Fibroblast of the aortic adventitia (primary cell): Measurements from ENCODE around the gene CSNK1E. TPM values are rescaled to one million over a fixed set of nuclear protein-coding genes. Genes with fewer than 3 reads are reported as not detected.

Source experiments
- DNase-seq: peaks from one replicate; pipeline ENCODE4 v3.0.0-alpha.2; 2010; ENCODE audit warnings: low read depth
- H3K4me3 ChIP-seq: 2 replicates; pipeline ENCODE4 v1.5.1; 2011; ENCODE audit warnings: low read depth, mild to moderate bottlenecking, control low read depth, low read length, moderate library complexity
- total RNA-seq: library from RNA; depleted of rRNA; stranded (reverse); fragments of >200 nt; gene quantifications from 2 replicates; pipeline ENCODE4 v1.2.3, GENCODE V29; 2012; ENCODE audit warnings: low replicate concordance
- TF ChIP-seq, protein P1 (sequence below): IDR thresholded peaks from 2 replicates; pipeline ENCODE4 v1.5.1; 2011; ENCODE audit warnings: mild to moderate bottlenecking, low read length, control low read depth, inconsistent platforms; ENCODE audit not compliant: insufficient read depth

Gene CSNK1E
- total RNA-seq, 1 donor, result 94.7 TPM

- no peak for DNase-seq
- H3K4me3 ChIP-seq, result no peak overlapping the region
- TF ChIP-seq, protein P1, sequence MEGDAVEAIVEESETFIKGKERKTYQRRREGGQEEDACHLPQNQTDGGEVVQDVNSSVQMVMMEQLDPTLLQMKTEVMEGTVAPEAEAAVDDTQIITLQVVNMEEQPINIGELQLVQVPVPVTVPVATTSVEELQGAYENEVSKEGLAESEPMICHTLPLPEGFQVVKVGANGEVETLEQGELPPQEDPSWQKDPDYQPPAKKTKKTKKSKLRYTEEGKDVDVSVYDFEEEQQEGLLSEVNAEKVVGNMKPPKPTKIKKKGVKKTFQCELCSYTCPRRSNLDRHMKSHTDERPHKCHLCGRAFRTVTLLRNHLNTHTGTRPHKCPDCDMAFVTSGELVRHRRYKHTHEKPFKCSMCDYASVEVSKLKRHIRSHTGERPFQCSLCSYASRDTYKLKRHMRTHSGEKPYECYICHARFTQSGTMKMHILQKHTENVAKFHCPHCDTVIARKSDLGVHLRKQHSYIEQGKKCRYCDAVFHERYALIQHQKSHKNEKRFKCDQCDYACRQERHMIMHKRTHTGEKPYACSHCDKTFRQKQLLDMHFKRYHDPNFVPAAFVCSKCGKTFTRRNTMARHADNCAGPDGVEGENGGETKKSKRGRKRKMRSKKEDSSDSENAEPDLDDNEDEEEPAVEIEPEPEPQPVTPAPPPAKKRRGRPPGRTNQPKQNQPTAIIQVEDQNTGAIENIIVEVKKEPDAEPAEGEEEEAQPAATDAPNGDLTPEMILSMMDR, result no peak
Measured at GRCh38 chr22:38249803-38250642, 67.2 kb downstream of the CSNK1E start.

DNA sequence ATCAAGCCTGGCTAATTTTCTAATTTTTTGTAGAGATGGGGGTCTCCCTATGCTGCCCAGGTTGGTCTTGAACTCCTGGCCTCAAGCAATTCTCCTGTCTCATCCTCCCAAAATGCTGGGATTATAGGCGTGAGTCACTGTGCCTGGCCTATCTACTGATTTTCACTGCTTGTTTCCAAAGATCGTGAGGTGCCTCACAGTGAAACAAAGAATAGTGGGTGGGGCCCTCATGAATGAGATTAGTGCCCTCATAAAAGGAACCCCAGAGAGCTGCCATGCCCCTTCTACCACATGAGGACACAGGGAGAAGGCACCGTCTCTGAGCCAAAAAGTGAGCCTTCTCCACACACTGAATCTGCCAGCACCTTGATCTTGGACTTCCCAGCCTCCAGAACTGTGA, 67.9 kb downstream of the CSNK1E start:
- no peak overlapping the region for H3K4me3 ChIP-seq
- TF ChIP-seq, protein P1, result no peak
- no peak for DNase-seq

DNA sequence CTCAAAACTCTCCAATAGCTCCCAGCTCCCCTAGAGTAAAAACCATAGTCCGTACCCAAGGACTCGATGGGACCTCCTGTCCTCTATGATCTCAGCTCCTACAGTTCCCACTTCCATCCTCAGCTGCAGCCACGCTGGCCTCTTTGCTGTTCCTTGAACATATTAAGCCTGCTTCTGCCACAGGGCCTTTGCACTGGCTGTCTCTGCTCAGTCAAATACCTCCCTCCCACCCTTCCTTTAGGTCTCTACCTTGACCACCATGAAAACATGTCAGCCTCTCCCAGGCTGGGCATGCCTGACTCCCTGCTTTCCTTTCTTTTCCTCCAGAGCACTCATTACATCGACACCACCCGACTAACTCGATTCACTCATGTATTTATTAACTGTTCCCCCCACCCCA, 69.0 kb downstream of the CSNK1E start:
- DNase-seq, result no peak
- H3K4me3 ChIP-seq, result no peak overlapping the region
- TF ChIP-seq, protein P1, result no peak

DNA sequence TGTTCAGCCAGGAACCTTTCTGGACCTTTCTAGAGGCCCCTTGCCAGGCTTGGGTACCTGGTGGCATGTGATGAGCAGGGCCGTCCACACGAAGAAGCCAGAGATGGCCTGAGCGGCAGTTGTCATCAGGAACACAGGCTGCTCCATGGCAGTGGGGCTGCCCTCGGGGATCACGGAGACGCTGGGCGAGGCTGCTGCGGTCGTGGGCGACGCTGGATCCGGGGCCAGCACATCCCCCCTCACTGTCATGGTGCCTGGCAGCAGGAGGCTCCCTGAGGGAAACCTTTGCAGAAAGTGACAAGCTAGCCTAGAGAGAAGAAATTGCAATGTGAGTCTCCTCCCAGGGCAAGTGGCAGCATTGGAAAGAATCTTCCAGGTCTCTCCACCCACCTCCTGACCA, 69.5 kb downstream of the CSNK1E start:
- no peak for DNase-seq
- TF ChIP-seq, protein P1, result no peak
- no peak overlapping the region for H3K4me3 ChIP-seq

GRCh38 chr22:38246692-38247091, 70.5 kb downstream of the CSNK1E start:
- H3K4me3 ChIP-seq, result no peak overlapping the region
- TF ChIP-seq, protein P1, result no peak
- no peak for DNase-seq

DNA sequence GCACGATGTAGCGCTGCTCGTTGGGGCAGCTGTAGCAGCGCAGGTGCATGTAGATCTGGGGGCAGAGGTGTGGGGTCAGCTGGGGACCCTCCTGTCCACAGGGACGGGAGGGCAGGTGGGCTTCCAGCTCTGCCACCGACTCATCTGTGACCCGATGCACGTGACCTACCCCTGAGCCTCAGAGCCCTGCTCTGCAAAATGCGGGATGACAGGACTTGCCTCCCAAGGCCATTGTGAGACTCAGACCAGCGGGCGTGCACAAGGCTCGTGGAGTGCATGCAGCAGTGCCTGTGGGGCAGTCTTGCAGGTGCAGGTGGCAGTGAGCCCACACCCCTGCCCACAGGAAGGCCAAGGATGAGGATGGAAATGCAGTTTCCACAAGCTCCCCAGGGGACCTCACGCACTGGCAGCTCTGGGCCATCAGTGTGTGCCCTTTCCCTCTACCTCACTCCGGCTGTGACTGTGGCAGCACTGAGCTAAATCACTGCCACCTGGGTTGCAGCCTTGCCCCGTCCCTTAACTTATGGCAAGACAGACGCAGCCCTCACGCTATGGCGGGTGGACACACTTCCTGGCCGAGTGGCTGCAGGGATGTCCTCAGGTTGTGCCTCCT, 71.1 kb downstream of the CSNK1E start:
- TF ChIP-seq, protein P1, result no peak
- no peak for DNase-seq
- H3K4me3 ChIP-seq, result no peak overlapping the region

GRCh38 chr22:38244106-38244505, 73.1 kb downstream of the CSNK1E start:
- DNase-seq, result no peak
- H3K4me3 ChIP-seq, result no peak overlapping the region
- TF ChIP-seq, protein P1, result no peak
